Activated naive CD8-positive, alpha-beta T cell (primary cell): ENCODE measurements around the gene SREBF1.

Experiments used
- H3K27ac Mint-ChIP-seq: one replicate; pipeline ENCODE4 v1.8.0; 2021; ENCODE audit warnings: mixed read lengths
- H3K27me3 Mint-ChIP-seq: one replicate; pipeline ENCODE4 v1.8.0; 2021; ENCODE audit warnings: mixed read lengths
- H3K36me3 Mint-ChIP-seq: one replicate; pipeline ENCODE4 v1.8.0; 2021; ENCODE audit warnings: mixed read lengths
- H3K4me1 Mint-ChIP-seq: one replicate; pipeline ENCODE4 v1.8.0; 2021; ENCODE audit warnings: low read depth, mixed read lengths
- H3K4me3 Mint-ChIP-seq: one replicate; pipeline ENCODE4 v1.8.0; 2021; ENCODE audit warnings: mild to moderate bottlenecking, mixed read lengths
- H3K9me3 Mint-ChIP-seq: one replicate; pipeline ENCODE4 v1.8.0; 2021; ENCODE audit warnings: low read depth, mixed read lengths

Gene SREBF1

GRCh38 chr17:17826942-17827785 lies 9.6 kb downstream of the SREBF1 start:
- Mint-ChIP-seq H3K36me3 (peaks cover under 1% of the 10 kb centered on the region), H3K27ac (peak overlapping the region; percentile 82), H3K4me3 (peak overlapping the region; percentile 59), H3K27me3 (no peaks in the 10 kb centered on the region), H3K4me1 (peaks cover 77% of the 10 kb centered on the region), H3K9me3 (no peaks in the 10 kb centered on the region)

GRCh38 chr17:17826342-17826713 lies 10.5 kb downstream of the SREBF1 start:
- peaks cover 79% of the 10 kb centered on the region for H3K4me1 Mint-ChIP-seq

GRCh38 chr17:17824783-17825614 lies 11.8 kb downstream of the SREBF1 start:
- H3K4me3 Mint-ChIP-seq = peak overlapping the region; percentile 81
- peaks cover 83% of the 10 kb centered on the region for H3K4me1 Mint-ChIP-seq
- no peaks in the 10 kb centered on the region for H3K27me3 Mint-ChIP-seq
- peak overlapping the region; percentile 82 for H3K27ac Mint-ChIP-seq
- no peaks in the 10 kb centered on the region for H3K36me3 Mint-ChIP-seq
- no peaks in the 10 kb centered on the region for H3K9me3 Mint-ChIP-seq

More at GRCh38 chr17:17826342-17826713, 10.5 kb downstream of the SREBF1 start:
- Mint-ChIP-seq H3K9me3 (no peaks in the 10 kb centered on the region), H3K36me3 (no peaks in the 10 kb centered on the region), H3K27me3 (no peaks in the 10 kb centered on the region), H3K27ac (peak overlapping the region; percentile 82), H3K4me3 (peak overlapping the region; percentile 59)

- peak overlapping the region; percentile 81 for H3K4me3 Mint-ChIP-seq
- no peaks in the 10 kb centered on the region for H3K9me3 Mint-ChIP-seq
- H3K36me3 Mint-ChIP-seq = no peaks in the 10 kb centered on the region
- peak overlapping the region; percentile 81 for H3K27ac Mint-ChIP-seq
- peaks cover 83% of the 10 kb centered on the region for H3K4me1 Mint-ChIP-seq
- no peaks in the 10 kb centered on the region for H3K27me3 Mint-ChIP-seq
Measured at GRCh38 chr17:17824119-17824782, 12.5 kb downstream of the SREBF1 start.

- H3K27ac Mint-ChIP-seq = peak overlapping the region; percentile 81
- no peaks in the 10 kb centered on the region for H3K27me3 Mint-ChIP-seq
- H3K36me3 Mint-ChIP-seq = peaks cover 2% of the 10 kb centered on the region
- peak overlapping the region; percentile 81 for H3K4me3 Mint-ChIP-seq
- no peaks in the 10 kb centered on the region for H3K9me3 Mint-ChIP-seq
- peaks cover 88% of the 10 kb centered on the region for H3K4me1 Mint-ChIP-seq
Measured at GRCh38 chr17:17823433-17824118, 13.2 kb downstream of the SREBF1 start.

GRCh38 chr17:17822616-17823015 lies 14.2 kb downstream of the SREBF1 start:
- Mint-ChIP-seq H3K27me3 (no peaks in the 10 kb centered on the region), H3K4me3 (peak overlapping the region; percentile 59), H3K27ac (peak overlapping the region; percentile 46), H3K4me1 (peaks cover 82% of the 10 kb centered on the region), H3K9me3 (no peaks in the 10 kb centered on the region), H3K36me3 (peaks cover 2% of the 10 kb centered on the region)

GRCh38 chr17:17822189-17822588 lies 14.6 kb downstream of the SREBF1 start:
- no peaks in the 10 kb centered on the region for H3K27me3 Mint-ChIP-seq
- peaks cover 2% of the 10 kb centered on the region for H3K36me3 Mint-ChIP-seq
- H3K4me3 Mint-ChIP-seq = peak overlapping the region; percentile 59
- no peak overlapping the region for H3K27ac Mint-ChIP-seq
- no peaks in the 10 kb centered on the region for H3K9me3 Mint-ChIP-seq
- H3K4me1 Mint-ChIP-seq = peaks cover 78% of the 10 kb centered on the region

- Mint-ChIP-seq H3K4me3 (peak overlapping the region; percentile 49), H3K4me1 (peaks cover 63% of the 10 kb centered on the region), H3K9me3 (no peaks in the 10 kb centered on the region), H3K27ac (peak overlapping the region; percentile 41), H3K27me3 (no peaks in the 10 kb centered on the region), H3K36me3 (peaks cover 2% of the 10 kb centered on the region)
Measured at GRCh38 chr17:17820463-17821158, 16.2 kb downstream of the SREBF1 start.

GRCh38 chr17:17820046-17820445 lies 16.7 kb downstream of the SREBF1 start:
- peak overlapping the region; percentile 73 for H3K4me3 Mint-ChIP-seq
- H3K4me1 Mint-ChIP-seq = peaks cover 59% of the 10 kb centered on the region
- no peaks in the 10 kb centered on the region for H3K9me3 Mint-ChIP-seq
- H3K36me3 Mint-ChIP-seq = peaks cover 2% of the 10 kb centered on the region
- no peaks in the 10 kb centered on the region for H3K27me3 Mint-ChIP-seq
- peak overlapping the region; percentile 58 for H3K27ac Mint-ChIP-seq

- Mint-ChIP-seq H3K4me1 (peaks cover 54% of the 10 kb centered on the region), H3K9me3 (no peaks in the 10 kb centered on the region), H3K27me3 (no peaks in the 10 kb centered on the region), H3K36me3 (peaks cover 2% of the 10 kb centered on the region), H3K4me3 (peak overlapping the region; percentile 73), H3K27ac (peak overlapping the region; percentile 58)
Measured at GRCh38 chr17:17819561-17819995, 17.2 kb downstream of the SREBF1 start.

- Mint-ChIP-seq H3K27me3 (no peaks in the 10 kb centered on the region), H3K36me3 (peaks cover 2% of the 10 kb centered on the region), H3K9me3 (no peaks in the 10 kb centered on the region), H3K4me3 (no peak overlapping the region), H3K27ac (no peak overlapping the region), H3K4me1 (peaks cover 49% of the 10 kb centered on the region)
Measured at GRCh38 chr17:17819111-17819510, 17.7 kb downstream of the SREBF1 start.

GRCh38 chr17:17818088-17818526 lies 18.7 kb downstream of the SREBF1 start:
- Mint-ChIP-seq H3K27ac (no peak overlapping the region), H3K4me1 (peaks cover 46% of the 10 kb centered on the region), H3K4me3 (no peak overlapping the region), H3K36me3 (peaks cover 2% of the 10 kb centered on the region), H3K9me3 (no peaks in the 10 kb centered on the region), H3K27me3 (no peaks in the 10 kb centered on the region)

GRCh38 chr17:17817552-17817947 lies 19.2 kb downstream of the SREBF1 start:
- peaks cover 40% of the 10 kb centered on the region for H3K4me1 Mint-ChIP-seq
- no peaks in the 10 kb centered on the region for H3K9me3 Mint-ChIP-seq
- no peak overlapping the region for H3K27ac Mint-ChIP-seq
- H3K36me3 Mint-ChIP-seq = peaks cover 2% of the 10 kb centered on the region
- no peaks in the 10 kb centered on the region for H3K27me3 Mint-ChIP-seq
- no peak overlapping the region for H3K4me3 Mint-ChIP-seq
